A549 (cell line): ENCODE data around the gene ABCA3. TPM values are rescaled to one million over a fixed set of nuclear protein-coding genes. Genes with fewer than 3 reads are reported as not detected.

Experiments
- ATAC-seq, 2 experiments: fragments of 200-7000 bp in 1 of 2; fragments of >200 bp in 1 of 2; cut with Nextera tagmentation in 1 of 2; cut with Tn5 transposase in 1 of 2; 3 replicates each; pipeline versions ENCODE4 v1.8.0 to v1.9.1; 2018 to 2020; ENCODE audit warnings: mild to moderate bottlenecking in 1 of 2, moderate library complexity in 1 of 2
- CTCF ChIA-PET: fragments of 300-600 bp; sonication (Branson Sonifier 250); formaldehyde crosslinking; extraction: SDS; loops from one replicate; lab custom pipeline; 2021; ENCODE audit warnings: antibody characterized with exemption, inconsistent platforms; lab: Yijun Ruan, JAX
- POLR2A ChIA-PET: fragments of 350-600 bp; formaldehyde crosslinking; extraction: SDS; loops from one replicate; lab custom pipeline; 2021; ENCODE audit warnings: antibody characterized with exemption, inconsistent platforms; lab: Yijun Ruan, JAX
- DNase-seq, 2 experiments: peaks; one replicate each; pipeline versions ENCODE4 v3.0.0 to v3.0.0-alpha.2; 2011 to 2016; ENCODE audit warnings: low read depth in 1 of 2, low spot score in 1 of 2
- FAIRE-seq: peaks from 2 replicates; lab custom pipeline; 2011; peaks lifted over from hg19 to GRCh38; lab: Jason Lieb, UNC
- H3K27ac ChIP-seq, 2 experiments: fragments of >200 bp; sonication (Bioruptor Twin); formaldehyde crosslinking; 3 replicates each; pipeline ENCODE4 v1.5.1; 2016 to 2017
- H3K4me1 ChIP-seq: fragments of >200 bp; sonication (Bioruptor Twin); formaldehyde crosslinking; 3 replicates; pipeline ENCODE4 v1.6.1; 2016
- H3K4me2 ChIP-seq: fragments of >200 bp; sonication (Bioruptor Twin); formaldehyde crosslinking; 3 replicates; pipeline ENCODE4 v1.6.1; 2016
- H3K4me3 ChIP-seq: fragments of >200 bp; sonication (Bioruptor Twin); formaldehyde crosslinking; 3 replicates; pipeline ENCODE4 v1.5.1; 2016
- H3K9me3 ChIP-seq: fragments of >200 bp; sonication (Bioruptor Twin); formaldehyde crosslinking; 3 replicates; pipeline ENCODE4 v1.6.1; 2016
- BHLHE40 ChIP-seq: IDR thresholded peaks from 2 replicates; pipeline ENCODE4 v1.6.1; 2012; ENCODE audit warnings: low read depth, low read length, inconsistent platforms
- CBX2 ChIP-seq: fragments of 200-600 bp; sonication (generic); IDR thresholded peaks from 2 replicates; pipeline ENCODE4 v1.6.1; 2016; ENCODE audit warnings: low read depth, mild to moderate bottlenecking, borderline replicate concordance
- E2F6 ChIP-seq: IDR thresholded peaks from 2 replicates; pipeline ENCODE4 v1.6.1; 2012; ENCODE audit warnings: low read depth, borderline replicate concordance
- EP300 ChIP-seq, 2 experiments: fragments of >200 bp; sonication (Bioruptor Twin); formaldehyde crosslinking; IDR thresholded peaks; 2 replicates in 1 of 2; 3 replicates in 1 of 2; pipeline ENCODE4 v1.6.1; 2016 to 2017
- ESRRA ChIP-seq: fragments of 150-350 bp; IDR thresholded peaks from 2 replicates; pipeline ENCODE4 v1.6.1; 2014; ENCODE audit warnings: mild to moderate bottlenecking, low read length, borderline replicate concordance
- FOXS1 ChIP-seq: fragments of 250-450 bp; sonication (Bioruptor Pico); IDR thresholded peaks from 2 replicates; pipeline ENCODE4 v1.5.0; 2020; ENCODE audit warnings: mild to moderate bottlenecking, moderate library complexity
- HES2 ChIP-seq: fragments of >200 bp; sonication (Bioruptor Twin); formaldehyde crosslinking; IDR thresholded peaks from 2 replicates; pipeline ENCODE4 v1.6.1; 2016
- HMGXB4 ChIP-seq: fragments of 250-450 bp; sonication (Bioruptor Pico); IDR thresholded peaks from 2 replicates; pipeline ENCODE4 v1.5.0; 2021; ENCODE audit warnings: mild to moderate bottlenecking, moderate library complexity, borderline replicate concordance
- HOXA7 ChIP-seq: fragments of 250-450 bp; sonication (Bioruptor Pico); IDR thresholded peaks from 2 replicates; pipeline ENCODE4 v1.5.0; 2020; ENCODE audit warnings: mild to moderate bottlenecking, moderate library complexity
- HOXB13 ChIP-seq: fragments of 250-450 bp; sonication (Bioruptor Pico); IDR thresholded peaks from 2 replicates; pipeline ENCODE4 v1.5.0; 2020; ENCODE audit warnings: low read depth, mild to moderate bottlenecking, moderate library complexity
- JUN ChIP-seq, 2 experiments: fragments of >200 bp; sonication (Bioruptor Twin); formaldehyde crosslinking; IDR thresholded peaks; 2 replicates in 1 of 2; 3 replicates in 1 of 2; pipeline ENCODE4 v1.6.1; 2016 to 2017
- MAX ChIP-seq: IDR thresholded peaks from 2 replicates; pipeline ENCODE4 v1.6.1; 2012
- MAZ ChIP-seq: fragments of 150-350 bp; IDR thresholded peaks from 2 replicates; pipeline ENCODE4 v1.6.1; 2014; ENCODE audit warnings: antibody characterized with exemption, low read depth, low read length, borderline replicate concordance
- NR3C1 ChIP-seq: fragments of >200 bp; sonication (Bioruptor Twin); formaldehyde crosslinking; IDR thresholded peaks from 3 replicates; pipeline ENCODE4 v1.6.1; 2017
- PBX3 ChIP-seq: IDR thresholded peaks from 2 replicates; pipeline ENCODE4 v1.6.1; 2012
- POLR2A ChIP-seq: IDR thresholded peaks from 2 replicates; pipeline ENCODE4 v1.6.1; 2012; ENCODE audit warnings: mild to moderate bottlenecking, low read length
- POLR2AphosphoS2 ChIP-seq: conservative IDR thresholded peaks from 2 replicates; pipeline ENCODE4 v1.6.1; 2012; ENCODE audit warnings: low read length, improper control_type of control experiment, inconsistent platforms
- SREBF2 ChIP-seq: fragments of 450-650 bp; IDR thresholded peaks from 2 replicates; pipeline ENCODE4 v1.6.1; 2014; ENCODE audit warnings: mild to moderate bottlenecking, moderate library complexity
- TFCP2L1 ChIP-seq: fragments of 250-450 bp; sonication (Bioruptor Pico); IDR thresholded peaks from 2 replicates; pipeline ENCODE4 v1.5.0; 2021; ENCODE audit warnings: mild to moderate bottlenecking
- ZSCAN20 ChIP-seq: fragments of 250-450 bp; sonication (Bioruptor Pico); IDR thresholded peaks from 2 replicates; pipeline ENCODE4 v1.8.0; 2022; ENCODE audit warnings: mild to moderate bottlenecking, moderate library complexity
- WGBS: methylation state at CpG from one replicate; pipeline ENCODE4 v1.1.6; 2017; ENCODE audit errors: missing lambda C conversion rate; 5-methylcytosine and 5-hydroxymethylcytosine counted together
- polyA plus RNA-seq, 4 experiments: library from polyadenylated mRNA; depleted of rRNA in 3 of 4; stranded (reverse); fragments of >200 nt; fragmentation: RNase III in 1 of 4; extraction: RNeasy Plus Mini Kit Qiagen cat#74134 plus additional on column Dnase treatment in 1 of 4; gene quantifications; 2 replicates in 3 of 4; 3 replicates in 1 of 4; pipeline ENCODE4 v1.2.3, GENCODE V29; 2011 to 2017

Gene ABCA3
- polyA plus RNA-seq, 2 of the 4 experiments (the other 2 are of a cell fraction), result 6.4 to 9.9 TPM

GRCh38 chr16:2325181-2325580 is 15.3 kb downstream of the ABCA3 start:
- H3K9me3 ChIP-seq, result no peaks in the 10 kb centered on the region
- CTCF ChIA-PET, result interaction anchor here (2.0 kb wide), 1 partner anchor 15 kb away, joined by 7 read pairs; the partner anchor contains the start of gene ABCA3

GRCh38 chr16:2324296-2324859 is 16.1 kb downstream of the ABCA3 start:
- no peak for DNase-seq
- WGBS, result 86% methylated on average over 25 of the region's 26 CpGs
- ChIA-PET POLR2A (no interaction called here), CTCF (interaction anchor here (1.2 to 2.0 kb wide), 2 partner anchors 16 to 19 kb away, joined by 3 to 7 read pairs; partner anchors contain the start of gene ABCA3)
- Histone ChIP-seq H3K9me3 (no peaks in the 10 kb centered on the region), H3K4me1 (no peaks in the 10 kb centered on the region), H3K4me3 (no peak overlapping the region), H3K27ac (no peak overlapping the region)
- FAIRE-seq, result no peak
- no peak for TF ChIP-seq SREBF2
- no peak for TF ChIP-seq EP300 (IDR thresholded peaks at IDR 0.05)
- TF ChIP-seq PBX3, result no peak
- TF ChIP-seq BHLHE40, result no peak
- no peak for TF ChIP-seq TFCP2L1 (CRISPR knock-in tag)
- TF ChIP-seq ESRRA, result no peak
- TF ChIP-seq HOXA7 (CRISPR knock-in tag), result no peak
- TF ChIP-seq ZSCAN20 (CRISPR knock-in tag), result no peak
- TF ChIP-seq CBX2, result no peak
- TF ChIP-seq HES2, result no peak
- no peak for TF ChIP-seq NR3C1
- TF ChIP-seq POLR2A, result no peak
- no peak for TF ChIP-seq HOXB13
- TF ChIP-seq FOXS1 (CRISPR knock-in tag), result no peak
- no peak for TF ChIP-seq HMGXB4 (CRISPR knock-in tag)
- no peak for TF ChIP-seq MAX
- TF ChIP-seq JUN (IDR thresholded peaks at IDR 0.05), result no peak
- TF ChIP-seq MAZ, result no peak
- TF ChIP-seq, all 56 proteins: peak for 0
- ATAC-seq, result no peak
- no peak overlapping the region for H3K4me2 ChIP-seq

More at GRCh38 chr16:2325181-2325580, 15.3 kb downstream of the ABCA3 start:
- Histone ChIP-seq H3K4me1 (no peaks in the 10 kb centered on the region), H3K4me2 (no peak overlapping the region), H3K27ac (no peak overlapping the region), H3K4me3 (no peak overlapping the region)
- ATAC-seq, result no peak
- no peak for FAIRE-seq
- WGBS, result 71% methylated on average over 6 of the region's 7 CpGs
- no peak for TF ChIP-seq POLR2AphosphoS2
- no peak for TF ChIP-seq HES2
- TF ChIP-seq E2F6, result no peak
- TF ChIP-seq, all 56 proteins: peak for 0
- POLR2A ChIA-PET, result no interaction called here
- no peak for DNase-seq
